Right forelimb (tissue), 1 donor: ENCODE measurements around the gene ASB15.
"Not testable (repeated sequence)": the region's sequence is repeated elsewhere in the genome, so short reads cannot be mapped to it uniquely, and the experiment has no call there.

Source experiments
- DNase-seq: peaks from one replicate; pipeline ENCODE4 v3.0.0-alpha.2; 2018

ASB15 gene

GRCh38 chr7:123601530-123601929 is at the start of gene ASB15:
TSS of gene ASB15 (plus strand) at chr7:123601821. CDS start at chr7:123614503, 12,682 bp downstream.
- no peak for DNase-seq

- DNase-seq, result not testable (repeated sequence)
Observed at GRCh38 chr7:123552134-123552533, 49.5 kb upstream of the ASB15 start.

- no peak for DNase-seq
Observed at GRCh38 chr7:123552641-123553040, 49.0 kb upstream of the ASB15 start.

- no peak for DNase-seq
Observed at GRCh38 chr7:123553159-123553558, 48.5 kb upstream of the ASB15 start.

- DNase-seq, result no peak
Observed at GRCh38 chr7:123555484-123555883, 46.1 kb upstream of the ASB15 start.

GRCh38 chr7:123557016-123557397 is 44.6 kb upstream of the ASB15 start:
- DNase-seq, result no peak

GRCh38 chr7:123557398-123558288 is 44.0 kb upstream of the ASB15 start, which contains the start of gene NDUFA5:
TSS of gene NDUFA5 (minus strand) at chr7:123557818. CDS start at chr7:123557795, 23 bp downstream.
- peak; percentile 96 for DNase-seq

GRCh38 chr7:123558289-123558874 is 43.2 kb upstream of the ASB15 start:
- DNase-seq, result no peak

GRCh38 chr7:123562121-123562520 is 39.5 kb upstream of the ASB15 start:
- no peak for DNase-seq

GRCh38 chr7:123569352-123570010 is 32.1 kb upstream of the ASB15 start:
- DNase-seq, result no peak

- DNase-seq, result no peak
Observed at GRCh38 chr7:123570390-123571182, 31.0 kb upstream of the ASB15 start.

- no peak for DNase-seq
Observed at GRCh38 chr7:123571187-123571586, 30.4 kb upstream of the ASB15 start.

- no peak for DNase-seq
Observed at GRCh38 chr7:123571684-123572083, 29.9 kb upstream of the ASB15 start.

- DNase-seq, result no peak
Observed at GRCh38 chr7:123573341-123573740, 28.3 kb upstream of the ASB15 start.

- DNase-seq, result no peak
Observed at GRCh38 chr7:123573896-123574467, 27.6 kb upstream of the ASB15 start.

- no peak for DNase-seq
Observed at GRCh38 chr7:123579416-123579815, 22.2 kb upstream of the ASB15 start.

- DNase-seq, result no peak
Observed at GRCh38 chr7:123580406-123581161, 21.0 kb upstream of the ASB15 start.

GRCh38 chr7:123581162-123581459 is 20.5 kb upstream of the ASB15 start:
- DNase-seq, result no peak

- no peak for DNase-seq
Observed at GRCh38 chr7:123583821-123584220, 17.8 kb upstream of the ASB15 start.

- DNase-seq, result no peak
Observed at GRCh38 chr7:123588376-123588775, 13.2 kb upstream of the ASB15 start.

GRCh38 chr7:123594813-123595241 is 6.8 kb upstream of the ASB15 start:
- DNase-seq, result no peak

- no peak for DNase-seq
Observed at GRCh38 chr7:123598657-123599056, 3.0 kb upstream of the ASB15 start.
